GM12878 (cell line): ENCODE data around the gene DTWD2. TPM values are rescaled to one million over a fixed set of nuclear protein-coding genes. Genes with fewer than 3 reads are reported as not detected.
A peak's percentile ranks its signal among the peaks of the same experiment; 100 is the strongest.

Experiments
- ATAC-seq: fragments of 200-7000 bp; cut with Tn5 transposase; 3 replicates; pipeline ENCODE4 v1.9.1; 2020; ENCODE audit warnings: mild to moderate bottlenecking, moderate library complexity
- BruUV-seq: library from RNA; stranded (reverse); fragments of 400-500 nt; replicated peaks from 2 replicates; lab custom pipeline; 2021; lab: Mats Ljungman, UMichigan
- CTCF ChIA-PET: fragments of 300-600 bp; sonication (Branson Sonifier 250); formaldehyde crosslinking; extraction: SDS; loops from one replicate; lab custom pipeline; 2021; ENCODE audit warnings: inconsistent platforms; lab: Yijun Ruan, JAX
- POLR2A ChIA-PET: fragments of 350-600 bp; formaldehyde crosslinking; extraction: SDS; loops from one replicate; lab custom pipeline; 2021; ENCODE audit warnings: inconsistent platforms; lab: Charles Lee
- RAD21 ChIA-PET: fragments of 300-600 bp; sonication (Branson Sonifier 250); formaldehyde crosslinking; loops from one replicate; lab custom pipeline; 2023; ENCODE audit warnings: antibody characterized with exemption; ENCODE audit not compliant: unreplicated experiment; lab: Charles Lee
- SMC1A ChIA-PET: fragments of 300-600 bp; sonication (Branson Sonifier 250); formaldehyde crosslinking; loops from one replicate; lab custom pipeline; 2023; ENCODE audit not compliant: unreplicated experiment, uncharacterized antibody; lab: Charles Lee
- DNase-seq: peaks from one replicate; pipeline ENCODE4 v3.0.0-alpha.2; 2011; ENCODE audit warnings: low read depth, low spot score
- FAIRE-seq: peaks from 3 replicates; lab custom pipeline; 2011; peaks lifted over from hg19 to GRCh38; lab: Jason Lieb, UNC
- H2AFZ ChIP-seq: 2 replicates; pipeline ENCODE4 v1.6.0; 2011; ENCODE audit warnings: low read depth, low read length, control low read depth; ENCODE audit not compliant: control insufficient read depth
- H3K27ac ChIP-seq: 2 replicates; pipeline ENCODE4 v1.5.1; 2011; ENCODE audit warnings: control low read depth; ENCODE audit not compliant: control insufficient read depth, insufficient read depth
- H3K27me3 ChIP-seq, 2 experiments: replicated peaks in 1 of 2; 2 replicates each; pipeline versions ENCODE4 v1.6.0 to v1.6.1; 2011; ENCODE audit warnings: low read length in 1 of 2; ENCODE audit not compliant: control insufficient read depth in 2 of 2, insufficient read depth in 2 of 2
- H3K36me3 ChIP-seq, 2 experiments: 2 replicates each; pipeline ENCODE4 v1.5.1; 2011; ENCODE audit warnings: low read length in 1 of 2; ENCODE audit not compliant: control insufficient read depth in 2 of 2, insufficient read depth in 2 of 2
- H3K4me1 ChIP-seq: 2 replicates; pipeline ENCODE4 v1.6.1; 2011; ENCODE audit warnings: mild to moderate bottlenecking, low read length, moderate library complexity, mixed read lengths; ENCODE audit not compliant: control insufficient read depth, insufficient read depth
- H3K4me2 ChIP-seq: 2 replicates; pipeline ENCODE4 v1.6.0; 2011; ENCODE audit warnings: control low read depth; ENCODE audit not compliant: control insufficient read depth, insufficient read depth
- H3K4me3 ChIP-seq: fragments of 200-600 bp; sonication (generic); 2 replicates; pipeline ENCODE4 v1.5.1; 2016
- H3K79me2 ChIP-seq: 2 replicates; pipeline ENCODE4 v1.6.0; 2011; ENCODE audit warnings: low read length; ENCODE audit not compliant: control insufficient read depth, insufficient read depth
- H3K9ac ChIP-seq: 2 replicates; pipeline ENCODE4 v1.8.0; 2011; ENCODE audit warnings: low read length, control low read depth, mixed read lengths; ENCODE audit not compliant: control insufficient read depth, insufficient read depth
- H3K9me3 ChIP-seq: replicated peaks from 3 replicates; pipeline ENCODE4 v1.5.1; 2011; ENCODE audit warnings: mild to moderate bottlenecking, low read length; ENCODE audit not compliant: control insufficient read depth, insufficient read depth
- H4K20me1 ChIP-seq: 2 replicates; pipeline ENCODE4 v1.6.0; 2011; ENCODE audit not compliant: control insufficient read depth, insufficient read depth
- BHLHE40 ChIP-seq, 2 experiments: fragments of 450-650 bp in 1 of 2; IDR thresholded peaks; 2 replicates each; pipeline ENCODE4 v1.6.1; 2011 to 2017; ENCODE audit warnings: low read depth in 2 of 2, borderline replicate concordance in 1 of 2, improper control_type of control experiment in 1 of 2, low read length in 1 of 2, mild to moderate bottlenecking in 1 of 2
- CEBPB ChIP-seq, 2 experiments: fragments of 150-350 bp in 1 of 2; IDR thresholded peaks; 2 replicates each; pipeline ENCODE4 v1.6.1; 2012 to 2014; ENCODE audit warnings: low read depth in 2 of 2, low read length in 2 of 2, borderline replicate concordance in 1 of 2, inconsistent platforms in 1 of 2
- EED ChIP-seq: sonication (generic); IDR thresholded peaks from 2 replicates; pipeline ENCODE4 v1.6.1; 2016; ENCODE audit warnings: antibody characterized with exemption, low read depth
- ETV6 ChIP-seq, 2 experiments: fragments of 450-650 bp in 1 of 2; IDR thresholded peaks in 1 of 2; conservative IDR thresholded peaks in 1 of 2; 2 replicates each; pipeline ENCODE4 v1.6.1; 2014; ENCODE audit warnings: antibody characterized with exemption in 1 of 2, borderline replicate concordance in 1 of 2, low read depth in 1 of 2, mild to moderate bottlenecking in 1 of 2, moderate library complexity in 1 of 2
- FOXM1 ChIP-seq: IDR thresholded peaks from 2 replicates; pipeline ENCODE4 v1.6.1; 2012; ENCODE audit warnings: low read depth, mild to moderate bottlenecking, inconsistent platforms, low read length, moderate library complexity
- HDGF ChIP-seq: fragments of 450-650 bp; IDR thresholded peaks from 2 replicates; pipeline ENCODE4 v1.6.1; 2016; ENCODE audit warnings: antibody characterized with exemption
- IKZF2 ChIP-seq, 2 experiments: fragments of 450-650 bp; IDR thresholded peaks; 2 replicates each; pipeline ENCODE4 v1.6.1; 2017; ENCODE audit warnings: mild to moderate bottlenecking in 2 of 2, moderate library complexity in 2 of 2
- MYC ChIP-seq: IDR thresholded peaks from 2 replicates; pipeline ENCODE4 v1.6.1; 2011; ENCODE audit warnings: mild to moderate bottlenecking, low read length, moderate library complexity, inconsistent platforms; ENCODE audit not compliant: insufficient read depth, insufficient replicate concordance, insufficient read length, severe bottlenecking
- NR2C1 ChIP-seq: fragments of 450-650 bp; IDR thresholded peaks from 2 replicates; pipeline ENCODE4 v1.6.1; 2017; ENCODE audit warnings: antibody characterized with exemption, mild to moderate bottlenecking, moderate library complexity
- POLR2AphosphoS5 ChIP-seq: IDR thresholded peaks from 2 replicates; pipeline ENCODE4 v1.6.1; 2011; ENCODE audit warnings: mild to moderate bottlenecking, low read length, inconsistent platforms
- POU2F2 ChIP-seq: IDR thresholded peaks from 3 replicates; pipeline ENCODE4 v1.6.1; 2011; ENCODE audit warnings: low read depth, mild to moderate bottlenecking, low read length, borderline replicate concordance
- RFX5 ChIP-seq: IDR thresholded peaks from 2 replicates; pipeline ENCODE4 v1.6.1; 2011; ENCODE audit warnings: low read depth, low read length, improper control_type of control experiment
- WRNIP1 ChIP-seq: IDR thresholded peaks from 2 replicates; pipeline ENCODE4 v1.6.1; 2011; ENCODE audit warnings: low read depth, low read length, improper control_type of control experiment, borderline replicate concordance
- WGBS: methylation state at CpG from one replicate; pipeline ENCODE4 v1.1.6; 2016; ENCODE audit warnings: low lambda C conversion rate; ENCODE audit not compliant: insufficient replicate concordance, insufficient coverage; ENCODE audit errors: missing lambda C conversion rate; 5-methylcytosine and 5-hydroxymethylcytosine counted together
- in situ Hi-C: fragments of 300-500 bp; cut with MboI; formaldehyde crosslinking; loops from 9 replicates; pipeline ENCODE4 v1.14.3; 2018; ENCODE audit warnings: mixed read lengths
- intact Hi-C: fragments of 100-400 bp; cut with micrococcal nuclease; formaldehyde crosslinking; loops from one replicate; pipeline ENCODE4 v1.14.2; 2022; ENCODE audit not compliant: unreplicated experiment
- polyA plus RNA-seq, 11 experiments: library from polyadenylated mRNA; depleted of rRNA in 4 of 11; unstranded in 6 of 11; stranded (reverse) in 5 of 11; fragments of >200 nt; fragmentation: Nextera tagmentation in 4 of 11; fragmentation: Illumina TruSeq in 1 of 11; extraction: Ambion mirVana in 4 of 11; extraction: Trizol in 1 of 11; gene quantifications; 1 replicate in 1 of 11; 2 replicates in 10 of 11; pipeline versions ENCODE4 v1.2.1 to v1.2.3, GENCODE V29; 2011 to 2016; ENCODE audit warnings: inconsistent platforms in 2 of 11, missing spikeins in 2 of 11, low read depth in 1 of 11
- total RNA-seq, 4 experiments: library from RNA; depleted of rRNA in 3 of 4; stranded (reverse); fragments of >200 nt in 3 of 4; fragmentation: Illumina TruSeq in 1 of 4; extraction: Trizol in 1 of 4; gene quantifications; 2 replicates each; pipeline versions ENCODE4 v1.2.1 to v1.2.3, GENCODE V29; 2013 to 2021

DTWD2 gene
- total and polyA plus RNA-seq, 10 of the 15 experiments (the other 5 are each of a cell fraction or from before 2014, with no cell fraction given) = 0.93 to 8.4 (median 5.1) TPM

DNA sequence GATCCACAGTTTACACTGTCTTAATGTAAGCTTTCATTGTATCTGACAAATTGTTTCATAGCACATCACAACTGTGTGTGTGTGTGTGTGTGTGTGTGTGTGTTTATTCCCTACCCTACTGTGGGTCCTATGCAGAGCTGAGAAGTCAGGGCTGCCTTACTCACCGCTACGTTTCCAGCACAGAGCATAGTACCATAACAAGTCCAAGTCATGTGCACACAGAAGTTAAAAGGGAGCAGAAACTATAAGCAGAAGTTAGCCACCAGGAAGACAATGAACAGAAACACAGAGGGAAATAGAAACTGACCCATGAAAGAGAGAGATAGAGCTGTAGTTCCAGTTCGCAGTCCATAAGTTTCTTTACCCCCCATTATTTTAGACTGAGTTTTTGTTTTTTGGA is 44.3 kb upstream of the DTWD2 start:
- TF ChIP-seq IKZF2 (IDR thresholded peaks at IDR 0.05) (peak in 1 of 2 experiments; percentile 13; a peak in 1 of 4 replicates), BHLHE40 (IDR thresholded peaks at IDR 0.05; ENCODE audit: borderline replicate concordance in 1 of 2, low read depth in 2 of 2, low read length in 1 of 2) (peak; percentile 71 to 73; a peak in 3 of 4 replicates), MYC (no peak), RFX5 (no peak), ETV6 (conservative IDR thresholded peaks at IDR 0.05 in 1 of 2, IDR thresholded peaks at IDR 0.05 in 1 of 2; ENCODE audit: borderline replicate concordance in 1 of 2, low read depth in 1 of 2) (peak in 1 of 2 experiments; percentile 79; a peak in 1 of 4 replicates), WRNIP1 (no peak), CEBPB (IDR thresholded peaks at IDR 0.05; ENCODE audit: borderline replicate concordance in 1 of 2, low read depth in 2 of 2, low read length in 2 of 2) (no peak), HDGF (peak; percentile 19; the same call in 1 of the 2 replicates), NR2C1 (no peak), POU2F2 (no peak), POLR2AphosphoS5 (no peak), EED (0 out of 2 replicates have a peak, but pooled peaks have one; percentile 49), FOXM1 (no peak)
- Histone ChIP-seq H3K4me1 (peaks cover 39% of the 10 kb centered on the region), H4K20me1 (no peaks in the 10 kb centered on the region), H3K9ac (peak overlapping the region; percentile 53; the same call in 1 of the 2 replicates), H2AFZ (peak overlapping the region; percentile 69), H3K4me2 (peak overlapping the region; percentile 89), H3K27ac (peak overlapping the region; percentile 95), H3K79me2 (no peaks in the 10 kb centered on the region; the same call in 1 of the 2 replicates), H3K4me3 (peak overlapping the region; percentile 13; the same call in 1 of the 2 replicates), H3K27me3 (no peaks in the 10 kb centered on the region), H3K36me3 (no peaks in the 10 kb centered on the region), H3K9me3 (no peaks in the 10 kb centered on the region)
- peak; percentile 68 for FAIRE-seq
- RAD21 ChIA-PET = interaction anchor here (0.7 to 4.6 kb wide), 13 partner anchors 11 to 379 kb away, joined by 3 to 35 read pairs (median 4); partner anchors contain the start of genes DMXL1 and DTWD2
- SMC1A ChIA-PET = interaction anchor here (0.7 to 3.4 kb wide), 21 partner anchors 9 to 385 kb away, joined by 3 to 19 read pairs (median 4); partner anchors contain the start of gene DMXL1
- no TSS peak for BruUV-seq
- CTCF ChIA-PET = interaction anchor here (0.5 to 3.8 kb wide), 11 partner anchors 11 to 379 kb away, joined by 3 to 23 read pairs (median 3); no protein-coding TSS in a partner anchor
- POLR2A ChIA-PET = interaction anchor here (0.5 to 2.1 kb wide), 5 partner anchors 10 to 183 kb away, joined by 3 to 7 read pairs (median 6); partner anchors contain the start of gene DMXL1
- ATAC-seq = peak; percentile 63
- in situ Hi-C loops = loop anchor here (5.0 kb wide), 1 partner anchor 35 kb away; no protein-coding TSS in a partner anchor
- intact Hi-C loops = loop anchor here (5.0 kb wide), 1 partner anchor 45 kb away; the partner anchor contains the start of gene DTWD2
- 29% methylated on average over 3 of the region's 3 CpGs for WGBS
- peak; percentile 61 for DNase-seq
